GM12875 (cell line): ENCODE measurements around the gene GRAMD1B.
"Not testable (repeated sequence)": the region's sequence is repeated elsewhere in the genome, so short reads cannot be mapped to it uniquely, and the experiment has no call there.

ENCODE experiments used
- H3K4me3 ChIP-seq: one replicate; pipeline ENCODE4 v1.5.1; 2011; ENCODE audit warnings: low read depth, low read length, control low read depth
- TF ChIP-seq, protein P1 (sequence below): IDR thresholded peaks from 2 replicates; pipeline ENCODE4 v1.5.1; 2011; ENCODE audit warnings: low read depth, mild to moderate bottlenecking, control low read depth, inconsistent platforms, low read length, moderate library complexity, borderline replicate concordance; ENCODE audit not compliant: insufficient read depth

GRAMD1B gene

GRCh38 chr11:123562829-123563228 is 132.8 kb downstream of the GRAMD1B start:
- H3K4me3 ChIP-seq: no peak overlapping the region
- TF ChIP-seq, protein P1, sequence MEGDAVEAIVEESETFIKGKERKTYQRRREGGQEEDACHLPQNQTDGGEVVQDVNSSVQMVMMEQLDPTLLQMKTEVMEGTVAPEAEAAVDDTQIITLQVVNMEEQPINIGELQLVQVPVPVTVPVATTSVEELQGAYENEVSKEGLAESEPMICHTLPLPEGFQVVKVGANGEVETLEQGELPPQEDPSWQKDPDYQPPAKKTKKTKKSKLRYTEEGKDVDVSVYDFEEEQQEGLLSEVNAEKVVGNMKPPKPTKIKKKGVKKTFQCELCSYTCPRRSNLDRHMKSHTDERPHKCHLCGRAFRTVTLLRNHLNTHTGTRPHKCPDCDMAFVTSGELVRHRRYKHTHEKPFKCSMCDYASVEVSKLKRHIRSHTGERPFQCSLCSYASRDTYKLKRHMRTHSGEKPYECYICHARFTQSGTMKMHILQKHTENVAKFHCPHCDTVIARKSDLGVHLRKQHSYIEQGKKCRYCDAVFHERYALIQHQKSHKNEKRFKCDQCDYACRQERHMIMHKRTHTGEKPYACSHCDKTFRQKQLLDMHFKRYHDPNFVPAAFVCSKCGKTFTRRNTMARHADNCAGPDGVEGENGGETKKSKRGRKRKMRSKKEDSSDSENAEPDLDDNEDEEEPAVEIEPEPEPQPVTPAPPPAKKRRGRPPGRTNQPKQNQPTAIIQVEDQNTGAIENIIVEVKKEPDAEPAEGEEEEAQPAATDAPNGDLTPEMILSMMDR: no peak

DNA sequence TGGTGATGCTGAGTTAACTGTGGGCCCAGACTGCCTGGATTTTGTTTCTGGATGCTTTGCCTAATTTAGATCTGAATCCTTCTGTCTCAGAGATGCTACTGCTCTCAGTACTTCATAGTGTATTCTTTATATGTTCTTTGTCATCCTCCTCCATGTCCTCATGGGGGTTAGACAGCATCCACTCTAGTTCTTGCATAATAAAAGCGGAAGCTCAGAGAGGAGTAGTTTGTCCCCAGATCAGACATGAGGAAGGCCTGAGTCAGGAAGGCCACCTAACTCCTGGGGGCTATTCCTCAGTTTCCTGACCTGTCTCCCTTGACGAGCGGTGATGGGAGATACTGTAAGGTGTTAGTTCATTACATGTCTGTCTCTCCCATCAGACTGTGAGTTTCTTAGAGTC is 134.2 kb downstream of the GRAMD1B start:
- H3K4me3 ChIP-seq: no peak overlapping the region
- TF ChIP-seq, protein P1: no peak

GRCh38 chr11:123566852-123567251 is 136.8 kb downstream of the GRAMD1B start:
- H3K4me3 ChIP-seq: no peak overlapping the region
- TF ChIP-seq, protein P1: no peak

- H3K4me3 ChIP-seq: no peak overlapping the region
- TF ChIP-seq, protein P1: no peak
Measured at GRCh38 chr11:123567466-123567865, 137.4 kb downstream of the GRAMD1B start.

DNA sequence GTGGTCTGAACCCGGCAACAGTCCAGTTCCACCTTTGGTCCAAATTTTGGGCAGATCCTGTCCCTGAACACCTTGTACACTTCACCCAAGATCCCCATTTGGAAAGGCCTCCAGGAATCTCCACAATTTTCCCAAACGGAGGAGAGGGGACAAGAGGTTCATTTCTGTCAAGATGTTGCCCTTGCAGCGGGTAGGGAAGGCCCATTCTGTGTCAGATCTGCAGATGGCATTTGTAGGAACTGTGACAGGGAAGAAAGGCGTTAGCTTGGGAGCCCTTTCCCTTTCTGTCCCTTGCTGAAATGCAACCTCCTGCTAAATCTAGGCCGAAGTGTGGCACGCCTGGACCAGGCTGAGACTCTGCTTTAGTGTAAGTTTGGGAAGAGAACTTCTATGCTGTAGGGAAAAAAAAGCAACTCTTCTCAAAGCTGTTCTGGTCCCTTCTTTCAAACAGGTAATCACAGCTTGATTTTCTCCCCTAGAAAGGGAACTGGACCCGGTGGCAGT is 138.3 kb downstream of the GRAMD1B start:
- TF ChIP-seq, protein P1: no peak
- no peak overlapping the region for H3K4me3 ChIP-seq

GRCh38 chr11:123569393-123569792 is 139.3 kb downstream of the GRAMD1B start:
- TF ChIP-seq, protein P1: no peak
- no peak overlapping the region for H3K4me3 ChIP-seq

DNA sequence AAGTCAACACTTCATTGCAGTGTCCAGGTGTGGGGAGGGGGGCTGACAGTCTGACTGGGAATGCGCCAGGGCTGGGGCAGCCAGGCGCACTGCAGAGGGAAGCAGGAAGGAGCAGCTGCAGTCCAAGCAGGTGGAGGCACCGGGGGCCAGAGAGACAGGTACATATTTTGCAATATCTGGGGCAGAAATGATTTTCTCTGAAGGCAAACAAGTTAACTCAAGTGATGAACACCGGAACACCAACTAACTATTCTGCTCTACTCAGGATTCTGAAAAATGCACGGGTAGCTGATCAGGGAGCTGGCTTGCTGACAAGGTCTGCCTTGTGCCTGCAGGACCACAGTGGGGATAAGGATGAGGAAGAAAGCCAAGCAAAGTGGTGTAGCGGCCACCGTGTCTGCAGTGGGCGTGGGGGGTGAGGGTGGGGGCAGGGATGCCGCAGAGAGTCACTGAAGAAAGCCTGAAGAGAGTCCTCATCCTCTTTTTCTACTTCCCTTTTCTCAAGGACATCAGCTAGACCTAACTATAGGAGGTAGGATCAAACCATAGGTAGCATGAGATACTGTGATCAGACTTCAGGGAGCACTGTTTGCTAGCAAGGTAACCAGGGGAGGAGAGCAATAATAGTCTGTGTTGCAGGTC is 141.0 kb downstream of the GRAMD1B start:
- no peak overlapping the region for H3K4me3 ChIP-seq
- TF ChIP-seq, protein P1: no peak

- not testable (repeated sequence) for H3K4me3 ChIP-seq
Measured at GRCh38 chr11:123572791-123573190, 142.7 kb downstream of the GRAMD1B start.
